Ramos (cell line): ENCODE measurements around the gene ENAM.
"Not testable (repeated sequence)": the region's sequence is repeated elsewhere in the genome, so short reads cannot be mapped to it uniquely, and the experiment has no call there.

Experiments used
- in situ Hi-C: fragments of 300-500 bp; cut with MboI; formaldehyde crosslinking; loops from one replicate; pipeline ENCODE4 v1.14.3; 2022; ENCODE audit warnings: low sequenced_read_pairs; ENCODE audit not compliant: unreplicated experiment

Gene ENAM

DNA sequence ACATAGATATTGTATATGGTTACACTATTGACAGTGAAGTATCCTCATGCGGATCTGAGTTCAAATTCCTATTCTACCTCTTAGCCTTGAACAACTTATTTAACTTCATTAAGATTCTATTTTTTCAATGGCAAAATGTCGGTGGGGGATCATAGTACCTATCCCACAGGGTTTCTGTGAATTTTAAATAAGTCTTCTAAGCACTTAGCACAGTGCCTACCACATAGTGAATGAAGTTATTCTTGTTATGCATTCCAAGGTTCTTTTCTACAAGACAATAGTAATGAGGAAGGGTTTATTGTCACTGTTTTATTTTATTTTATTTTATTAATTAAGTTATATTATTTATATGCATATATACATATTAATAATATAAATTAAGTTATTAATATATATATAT, 8.8 kb upstream of the ENAM start:
- in situ Hi-C loops = no loop called here

DNA sequence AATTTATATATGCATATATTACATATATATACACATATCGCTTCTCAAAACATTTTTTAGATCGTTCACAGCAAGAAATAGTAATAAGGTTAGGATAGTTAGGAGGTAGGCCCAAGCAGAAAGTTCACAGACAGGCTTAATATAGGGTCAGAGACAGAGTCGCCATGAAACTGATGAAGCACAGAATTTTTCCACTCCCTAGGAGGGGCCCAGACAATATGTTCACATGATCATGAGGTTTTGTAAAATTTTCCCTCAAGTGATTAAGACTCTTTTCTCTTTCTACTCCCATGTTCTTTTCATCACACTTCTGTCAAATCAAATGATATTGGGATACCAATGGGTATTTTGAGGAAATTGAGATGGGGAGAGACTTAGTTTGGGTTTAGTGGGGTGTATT, 5.2 kb upstream of the ENAM start:
- in situ Hi-C loops = no loop called here

DNA sequence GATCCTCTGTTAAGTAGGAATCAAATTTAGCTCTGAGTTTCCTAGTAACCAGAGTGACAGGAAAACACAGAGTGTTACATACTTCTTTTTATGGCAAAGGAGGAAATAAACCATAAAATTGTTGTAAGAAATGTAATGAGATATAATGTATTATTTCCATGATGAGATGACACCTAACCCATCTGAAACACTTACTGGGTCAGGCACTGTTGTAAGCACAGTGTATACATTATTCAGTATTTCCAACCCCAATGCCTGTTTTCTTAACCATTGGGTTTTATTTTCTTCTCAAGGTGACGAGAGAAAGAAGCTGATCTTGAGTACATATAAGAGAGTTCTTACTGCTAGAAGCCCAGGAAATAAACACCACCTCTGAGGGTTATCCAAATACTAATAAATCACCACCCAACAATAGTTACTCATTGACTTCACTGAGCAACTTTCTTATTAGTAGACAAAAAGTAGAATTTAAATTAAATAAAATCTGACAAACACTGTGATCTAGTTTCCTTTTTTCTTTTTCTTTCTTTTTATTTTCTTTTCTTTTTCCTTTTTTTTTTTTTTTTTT, 4.2 kb upstream of the ENAM start:
- in situ Hi-C loops = no loop called here

DNA sequence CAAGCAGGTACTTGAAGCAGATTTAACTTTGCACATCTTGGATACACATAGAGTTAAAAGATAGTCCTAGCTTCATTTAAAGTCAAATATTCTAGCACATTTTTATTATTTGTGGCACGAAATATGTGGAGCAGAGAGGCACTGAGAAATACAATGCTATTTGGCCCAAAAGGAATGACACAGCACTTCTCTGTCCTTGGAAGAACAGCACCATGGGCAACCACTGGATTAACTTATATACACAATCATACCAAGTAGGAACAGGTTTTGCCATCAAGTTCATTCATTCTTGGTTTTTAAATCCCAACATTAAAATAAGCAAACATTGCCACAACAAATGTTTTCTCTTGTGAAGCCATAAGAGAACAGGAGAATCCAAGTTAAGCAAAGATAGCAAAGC, 924 bp upstream of the ENAM start:
- in situ Hi-C loops = no loop called here

DNA sequence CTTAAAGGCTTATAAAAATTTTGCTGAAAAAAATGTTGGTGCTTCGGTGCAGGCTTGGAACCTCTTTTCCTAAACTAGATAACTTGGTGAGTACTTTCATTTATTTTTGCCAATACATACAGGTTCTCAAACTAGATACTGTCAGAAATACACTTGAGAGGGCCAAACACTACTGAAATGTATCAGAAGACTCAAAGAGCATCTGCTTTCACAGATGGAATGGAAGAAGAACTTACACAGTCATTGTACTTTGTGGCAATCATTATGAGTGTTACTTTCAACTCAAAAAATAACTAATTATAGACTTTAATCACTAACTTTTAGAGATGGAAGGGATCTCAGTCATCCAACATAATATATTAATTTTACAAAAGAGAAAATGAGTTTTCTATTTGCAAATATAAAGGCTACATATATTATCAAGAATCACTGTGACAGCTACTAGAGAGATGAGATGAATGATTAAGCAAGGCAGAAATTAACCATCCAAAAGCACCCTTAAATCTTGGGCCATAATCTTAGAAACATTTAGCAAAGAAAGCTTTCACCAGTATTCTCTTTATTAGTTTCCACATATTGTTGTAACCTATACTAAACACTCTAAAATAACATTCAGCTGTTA, 1.0 kb downstream of the ENAM start:
- in situ Hi-C loops = no loop called here

DNA sequence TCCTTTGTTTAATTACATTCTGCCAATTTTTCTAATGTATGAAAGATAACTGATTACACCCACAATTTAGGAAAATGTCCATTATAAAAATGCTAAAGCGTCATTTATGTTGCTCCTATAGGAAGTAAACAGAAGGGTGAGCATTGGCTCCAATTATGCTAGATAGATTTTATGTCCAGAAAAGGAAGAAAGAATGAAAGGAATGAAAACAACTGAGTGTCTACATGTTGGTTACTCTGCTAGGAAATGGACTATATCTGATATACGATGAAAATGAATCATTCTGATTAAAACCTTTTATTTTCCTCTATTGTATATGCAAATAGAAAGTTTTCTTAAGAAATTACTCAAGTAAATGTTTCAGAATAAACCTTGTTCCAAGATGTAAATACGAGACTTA, 1.6 kb downstream of the ENAM start:
- in situ Hi-C loops = no loop called here

DNA sequence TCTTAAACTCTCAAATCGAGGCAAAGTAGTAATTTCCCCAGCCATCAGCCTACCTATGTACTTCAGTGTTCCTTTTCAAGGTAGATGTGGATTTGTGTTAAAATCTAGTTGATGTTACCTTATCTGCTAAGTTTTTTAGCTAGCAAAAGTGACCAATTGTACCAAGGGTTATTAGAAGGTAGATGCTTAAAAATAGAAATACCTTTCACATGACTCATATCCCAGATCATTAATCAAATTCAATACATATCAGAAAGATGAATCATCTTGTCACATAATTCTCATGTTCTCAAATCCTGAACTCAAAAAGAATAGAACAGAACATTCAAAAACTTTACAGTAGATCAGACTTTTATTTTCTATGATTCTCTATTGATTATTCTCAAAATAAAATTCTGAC, 3.5 kb downstream of the ENAM start:
- in situ Hi-C loops = no loop called here

DNA sequence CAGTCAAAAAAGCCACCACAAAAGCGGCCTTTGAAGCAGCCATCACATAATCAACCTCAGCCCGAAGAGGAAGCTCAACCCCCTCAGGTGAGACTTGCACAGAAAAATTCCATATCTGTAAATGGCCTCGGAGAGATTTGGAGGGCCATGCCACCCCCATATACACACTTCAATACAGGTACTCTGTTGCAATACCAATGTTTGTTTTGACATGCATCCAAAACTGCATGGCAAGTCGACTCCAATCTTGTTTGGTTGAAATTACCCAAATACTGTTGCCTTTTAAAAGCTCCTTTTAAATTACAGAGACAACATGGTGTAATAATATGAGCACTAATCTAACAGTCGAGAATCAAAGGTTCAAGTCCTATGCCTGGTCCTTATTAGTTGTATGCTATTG, 5.9 kb downstream of the ENAM start:
- in situ Hi-C loops = no loop called here

DNA sequence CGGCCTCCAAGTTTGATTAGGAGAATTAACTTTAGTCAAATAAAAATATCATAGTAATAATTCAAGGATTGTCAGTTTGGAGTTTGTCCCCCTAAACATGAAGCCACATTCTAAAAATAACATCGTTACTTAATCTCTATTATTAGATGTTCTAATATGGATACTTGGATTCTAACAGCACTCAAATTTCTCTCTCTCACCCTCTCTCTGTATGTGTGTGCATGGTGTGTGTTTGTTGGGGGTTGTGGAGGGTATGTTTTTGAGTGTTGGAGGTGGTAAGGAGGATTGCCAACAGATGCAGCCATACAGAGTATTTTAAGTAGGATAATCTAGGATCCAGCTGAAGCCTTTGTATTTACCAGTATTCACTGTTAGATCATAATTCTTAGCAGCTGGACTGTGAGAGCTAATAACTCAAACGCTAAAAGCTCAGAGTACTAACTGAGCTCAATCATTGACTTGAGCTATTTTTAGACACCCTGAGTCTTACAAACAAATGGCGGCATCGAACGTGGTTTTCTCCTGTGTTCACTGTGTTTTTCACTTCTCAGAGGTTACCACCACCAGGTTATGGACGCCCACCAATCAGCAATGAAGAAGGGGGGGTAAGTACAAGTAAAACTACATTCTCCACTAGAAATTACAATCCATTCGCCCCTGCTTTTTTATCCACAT, 8.8 kb downstream of the ENAM start:
- in situ Hi-C loops = no loop called here

DNA sequence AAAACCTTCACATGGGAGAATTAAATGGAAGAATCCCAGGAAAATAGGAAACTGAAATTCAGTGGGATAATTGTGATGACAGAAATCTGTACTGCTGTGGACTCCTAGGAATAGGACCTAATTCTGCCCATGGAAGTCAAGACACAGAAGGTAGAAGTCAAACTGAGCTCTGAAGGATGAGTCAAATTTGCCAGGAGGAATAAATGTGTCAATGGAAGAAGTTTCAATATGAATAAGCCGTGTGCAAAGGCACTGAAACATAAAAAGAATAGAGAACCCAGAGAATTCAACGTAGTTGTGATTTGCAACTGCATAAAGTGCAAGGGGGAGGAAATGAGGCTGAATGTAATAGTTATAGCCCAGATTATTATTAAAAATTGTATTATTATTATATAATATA, 11.6 kb downstream of the ENAM start:
- in situ Hi-C loops = no loop called here

DNA sequence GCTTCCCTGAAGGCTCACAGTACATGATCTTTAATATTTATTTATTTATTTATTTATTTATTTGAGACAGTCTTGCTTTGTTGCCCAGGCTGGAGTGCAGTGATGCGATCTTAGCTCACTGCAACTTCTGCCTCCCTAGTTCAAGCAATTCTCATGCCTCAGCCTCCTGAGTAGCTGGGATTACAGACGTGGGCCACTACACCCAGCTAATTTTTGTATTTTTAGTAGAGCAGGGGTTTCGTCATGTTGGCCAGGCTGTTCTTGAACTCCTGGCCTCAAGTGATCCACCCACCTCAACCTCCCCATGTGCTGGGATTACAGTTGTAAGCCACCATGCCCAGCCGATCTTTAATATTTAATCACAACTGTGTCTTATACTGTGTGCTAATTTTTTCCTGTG, 22.2 kb downstream of the ENAM start:
- in situ Hi-C loops = loop anchor here (5.0 kb wide), 1 partner anchor 37 kb away; the partner anchor contains the start of gene UTP3

DNA sequence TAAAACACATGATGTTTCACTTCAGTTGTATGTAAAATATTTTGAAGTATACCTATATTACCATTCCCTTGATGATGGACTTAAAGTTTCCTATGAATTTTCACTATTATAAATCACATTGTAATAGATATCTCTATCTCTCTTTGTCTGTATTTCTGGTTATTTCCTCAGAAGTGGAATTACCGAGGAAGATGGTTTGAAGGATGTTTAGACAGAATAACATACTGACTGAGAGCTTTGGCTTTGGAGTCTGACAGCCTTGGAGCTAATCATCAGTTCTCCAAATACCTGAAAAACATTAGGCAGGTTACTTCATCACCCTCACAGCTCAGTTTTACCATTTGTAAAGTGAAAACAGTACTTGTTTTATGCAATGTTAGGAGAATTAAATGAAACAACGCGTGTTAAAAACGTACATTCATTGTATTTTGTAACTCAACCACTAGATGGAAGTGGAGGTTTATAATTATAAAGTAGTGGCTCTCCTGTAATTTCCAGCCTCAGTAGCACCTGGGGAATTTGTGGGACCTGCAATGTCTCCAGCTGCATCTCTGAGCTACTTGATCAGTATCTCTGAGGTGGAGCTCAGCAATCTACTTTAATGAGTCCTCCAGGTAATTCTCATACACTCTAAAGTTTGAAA, 23.4 kb downstream of the ENAM start:
- in situ Hi-C loops = loop anchor here (5.0 kb wide), 1 partner anchor 35 kb away; the partner anchor contains the start of gene UTP3

DNA sequence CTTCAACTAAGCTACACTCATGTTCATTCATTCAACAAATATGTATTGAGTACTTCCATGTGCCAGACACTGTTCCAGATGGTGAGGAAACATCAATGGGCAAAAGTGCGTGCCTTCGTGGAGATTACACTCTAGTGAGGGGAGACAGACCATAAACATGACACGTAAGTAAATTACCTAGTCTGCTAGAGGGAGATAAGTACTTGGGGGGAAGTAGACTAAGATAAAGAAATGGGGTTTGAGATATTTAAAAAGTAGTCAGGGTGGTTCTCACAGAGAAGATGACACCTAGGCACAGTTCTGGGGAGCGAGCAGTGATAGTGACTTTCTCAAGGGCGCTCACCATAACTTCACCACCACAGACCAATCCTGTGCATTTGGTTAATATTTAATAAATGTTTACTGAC, 26.1 kb downstream of the ENAM start:
- in situ Hi-C loops = loop anchor here (5.0 kb wide), 1 partner anchor 33 kb away; the partner anchor contains the start of gene UTP3

DNA sequence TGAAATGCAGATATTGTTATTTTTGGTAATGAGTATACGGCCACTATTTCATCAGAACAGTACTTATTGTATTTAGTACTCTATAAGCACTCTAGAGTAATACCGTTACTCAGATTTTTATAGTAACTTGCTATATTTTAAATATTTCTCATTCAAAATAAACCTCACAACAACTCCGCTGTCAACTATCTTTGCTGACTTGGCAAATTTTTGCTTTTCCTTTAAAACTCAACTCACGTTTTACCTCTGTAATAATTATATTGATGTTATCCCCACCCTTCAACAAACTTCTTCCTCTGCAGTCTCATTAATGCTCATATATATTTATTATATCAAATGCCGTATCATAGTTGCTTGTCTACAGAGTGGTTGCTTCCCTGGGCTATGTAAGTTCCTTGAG, 28.8 kb downstream of the ENAM start:
- in situ Hi-C loops = no loop called here

DNA sequence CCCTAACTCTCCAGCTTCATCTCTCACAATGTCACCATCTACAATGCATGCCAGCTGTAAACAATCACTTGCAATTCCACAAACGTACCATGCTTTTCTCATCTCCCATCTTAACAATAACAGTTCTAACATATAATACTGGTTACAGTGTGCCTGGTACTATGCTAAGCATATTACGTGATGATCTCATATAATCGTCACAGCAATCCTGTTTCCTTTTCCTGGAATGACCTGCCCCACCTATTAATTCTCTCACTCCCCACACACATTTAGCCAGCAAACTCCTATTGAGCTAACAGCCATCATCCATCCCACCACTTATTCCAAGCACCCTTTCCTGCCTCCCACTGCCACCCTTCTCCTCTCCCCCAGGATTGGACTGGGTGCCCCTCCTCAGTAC, 29.9 kb downstream of the ENAM start:
- in situ Hi-C loops = no loop called here

DNA sequence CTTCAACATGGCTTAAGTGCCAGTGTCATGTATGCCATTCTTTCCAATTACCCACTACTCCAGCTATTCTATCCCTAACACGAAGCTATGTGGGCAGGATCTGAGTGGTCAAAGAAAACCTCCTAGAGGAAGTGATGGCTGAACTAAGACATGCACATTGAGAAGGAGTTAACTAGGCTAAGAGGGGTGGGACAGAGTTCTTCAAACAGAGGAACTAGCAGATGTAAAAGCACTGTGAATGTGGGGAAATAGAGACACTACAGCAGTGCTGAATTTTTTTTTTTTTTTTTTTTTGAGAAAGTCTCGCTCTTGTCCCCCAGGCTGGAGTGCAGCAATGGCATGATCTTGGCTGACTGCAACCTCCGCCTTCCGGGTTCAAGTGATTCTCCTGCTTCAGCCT, 31.6 kb downstream of the ENAM start:
- in situ Hi-C loops = no loop called here

DNA sequence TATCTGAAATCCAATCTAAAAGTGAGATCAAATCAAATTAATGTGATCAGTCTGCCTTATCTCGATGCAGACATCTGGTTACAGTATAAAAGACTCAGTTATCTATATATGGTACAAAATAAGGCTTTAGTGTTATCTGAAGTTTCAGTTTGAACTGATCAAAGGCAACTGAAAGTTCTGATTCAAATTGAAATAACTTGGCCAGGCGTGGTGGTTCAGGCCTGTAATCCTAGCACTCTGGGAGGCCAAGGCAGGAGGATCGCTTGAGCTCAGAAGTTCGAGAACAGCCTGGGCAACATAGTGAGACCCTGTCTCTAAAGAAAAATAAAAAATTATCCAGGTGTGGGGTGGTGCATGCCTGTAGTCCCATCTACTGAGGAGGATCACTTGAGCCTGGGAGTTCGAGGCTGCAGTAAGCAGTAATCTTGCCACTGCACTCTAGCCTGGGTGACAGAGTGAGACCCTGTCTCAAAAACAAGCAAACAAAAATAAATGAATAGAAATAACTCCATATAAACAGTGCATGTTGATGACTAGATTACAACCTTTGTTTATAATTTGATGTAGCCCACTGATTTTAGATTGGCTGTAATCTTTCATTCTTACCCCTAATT, 32.9 kb downstream of the ENAM start:
- in situ Hi-C loops = not testable (repeated sequence)

DNA sequence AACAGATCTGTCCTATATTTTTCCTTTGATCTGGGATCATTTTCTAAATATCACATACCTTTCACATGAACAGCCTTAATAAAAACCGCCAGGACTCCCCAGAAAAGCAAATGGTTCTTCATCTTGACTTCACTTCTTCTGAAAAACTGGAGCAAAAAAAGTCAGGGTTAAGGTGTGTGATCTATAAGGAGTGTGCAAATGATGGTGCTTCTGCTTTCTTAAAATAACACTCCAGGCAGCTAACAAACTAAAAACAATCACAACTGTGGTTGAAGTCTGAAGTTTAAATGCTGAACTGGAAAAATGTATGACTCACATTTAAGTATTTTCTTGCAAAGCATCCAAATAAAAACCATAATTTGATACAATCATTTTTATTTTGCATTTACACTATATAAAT, 37.8 kb downstream of the ENAM start, which contains the start of gene JCHAIN:
JCHAIN (minus strand) TSS at position 140 of the 400 bp plus-strand sequence; CDS start at position 122, 18 bp downstream.
- in situ Hi-C loops = no loop called here

DNA sequence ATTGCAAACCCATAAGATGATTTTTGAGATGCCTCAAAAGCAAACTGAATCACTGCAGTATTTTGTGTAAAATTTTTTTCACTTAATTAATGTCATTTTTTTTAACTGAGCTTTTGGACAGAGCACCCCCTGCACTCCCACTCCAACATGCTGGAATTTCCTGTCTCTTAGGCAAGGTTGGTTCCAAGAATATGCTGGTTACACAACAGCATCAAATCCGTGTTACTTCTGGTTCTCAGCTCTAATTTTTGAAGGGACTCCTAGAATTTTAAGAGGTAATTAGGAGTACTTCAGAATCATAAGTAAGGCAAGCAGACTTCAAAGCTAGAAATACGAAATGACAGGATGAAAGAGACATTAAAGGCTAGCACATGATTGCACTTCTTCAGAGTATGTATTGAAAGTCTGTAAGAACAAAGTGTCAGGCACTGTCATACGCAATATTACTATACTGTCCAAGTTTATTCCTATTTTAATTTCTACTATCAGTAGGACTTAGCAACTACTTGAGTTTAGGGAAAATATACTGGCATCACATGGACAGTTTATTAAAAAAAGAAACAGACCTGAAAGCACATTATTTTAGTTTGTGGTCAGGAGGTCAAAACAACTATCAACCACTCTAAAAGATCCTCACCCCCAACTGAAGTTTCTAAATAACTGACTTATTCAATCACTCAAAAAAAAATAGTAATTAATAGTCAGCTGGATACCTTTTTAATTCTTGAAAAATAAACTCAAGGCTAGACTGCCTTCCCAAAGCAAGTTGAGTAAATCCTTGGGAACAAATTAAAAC, 39.4 kb downstream of the ENAM start:
- in situ Hi-C loops = no loop called here
